ENCODE measurements around the gene SCYL1. TPM values are rescaled to one million over a fixed set of nuclear protein-coding genes. Genes with fewer than 3 reads are reported as not detected.

Gene SCYL1
- total RNA-seq, 2 donors from 2014 or later, result 55.0 to 62.3 TPM

- H3K9me3 ChIP-seq, result no peaks in the 10 kb centered on the region
- DNase-seq (peak; percentile 63 to 90 (median 78)), ATAC-seq (peak; percentile 9)
- intact Hi-C loops (cut with DNase I), result no loop called here
- H3K27me3 ChIP-seq, result no peaks in the 10 kb centered on the region
- H3K4me1 ChIP-seq, result peaks cover 86% of the 10 kb centered on the region
- H3K4me3 ChIP-seq, result no peak overlapping the region
- H3K36me3 ChIP-seq (replicated peaks in 1 of 2; ENCODE audit: insufficient read depth in 1 of 2, low read depth in 2 of 2), result no peaks in the 10 kb centered on the region
- peak in 2 of 3 donors; percentile 10 to 34 for TF ChIP-seq POLR2A (IDR thresholded peaks at IDR 0.05)
- no peak for TF ChIP-seq CTCF (IDR thresholded peaks at IDR 0.05)
- H3K27ac ChIP-seq, result peak overlapping the region; percentile 79 to 98 (median 92)
- WGBS, 2 donors, result 47 to 53% methylated on average over 12 of the region's 12 CpGs
These were observed 31.3 kb upstream of the SCYL1 start for GRCh38 chr11:65493367-65494176.

- no peak overlapping the region for H3K4me3 ChIP-seq
- peaks cover 56% of the 10 kb centered on the region for H3K4me1 ChIP-seq
- intact Hi-C loops (cut with DNase I), result no loop called here
- WGBS, 2 donors, result 32 to 37% methylated on average over 15 of the region's 15 CpGs
- H3K27me3 ChIP-seq, result no peaks in the 10 kb centered on the region
- ATAC-seq (no peak), DNase-seq (no peak)
- H3K9me3 ChIP-seq, result no peaks in the 10 kb centered on the region
- H3K27ac ChIP-seq, result peak overlapping the region; percentile 92 to 99 (median 98)
- H3K36me3 ChIP-seq (replicated peaks in 1 of 2; ENCODE audit: insufficient read depth in 1 of 2, low read depth in 2 of 2), result no peaks in the 10 kb centered on the region
- no peak for TF ChIP-seq CTCF (IDR thresholded peaks at IDR 0.05)
- TF ChIP-seq POLR2A (IDR thresholded peaks at IDR 0.05), result no peak
These were observed 28.4 kb upstream of the SCYL1 start for GRCh38 chr11:65496304-65497140.

- peaks cover 47% of the 10 kb centered on the region for H3K4me1 ChIP-seq
- peak overlapping the region; percentile 93 to 99 (median 98) for H3K27ac ChIP-seq
- WGBS, 2 donors, result 0% methylated on average over 25 to 61 of the region's 61 CpGs
- H3K4me3 ChIP-seq, result peak overlapping the region; percentile 12 to 25
- no peaks in the 10 kb centered on the region for H3K36me3 ChIP-seq (replicated peaks in 1 of 2; ENCODE audit: insufficient read depth in 1 of 2, low read depth in 2 of 2)
- H3K27me3 ChIP-seq, result no peaks in the 10 kb centered on the region
- DNase-seq, result peak; percentile 99
- peak; percentile 82 for ATAC-seq
- TF ChIP-seq CTCF (IDR thresholded peaks at IDR 0.05) (peak in 1 of 7 experiments; percentile 14), POLR2A (IDR thresholded peaks at IDR 0.05) (peak; percentile 93 to 96 (median 96))
- intact Hi-C loops (cut with DNase I), result no loop called here
- no peaks in the 10 kb centered on the region for H3K9me3 ChIP-seq
These were observed 27.5 kb upstream of the SCYL1 start for GRCh38 chr11:65497141-65498041.

- no peak for TF ChIP-seq CTCF (IDR thresholded peaks at IDR 0.05)
- no peak for TF ChIP-seq POLR2A (IDR thresholded peaks at IDR 0.05)
- H3K9me3 ChIP-seq, result no peaks in the 10 kb centered on the region
- DNase-seq, result peak; percentile 67 to 75 (median 71)
- 0 to 1% methylated on average over 17 to 24 of the region's 24 CpGs for WGBS, 2 donors
- intact Hi-C loops (cut with DNase I), result no loop called here
- peak; percentile 22 for ATAC-seq
- H3K4me3 ChIP-seq, result peak overlapping the region; percentile 12 to 25
- H3K36me3 ChIP-seq (replicated peaks in 1 of 2; ENCODE audit: insufficient read depth in 1 of 2, low read depth in 2 of 2), result peaks cover 0 to 4% of the 10 kb centered on the region in 2 donors
- no peaks in the 10 kb centered on the region for H3K27me3 ChIP-seq
- H3K4me1 ChIP-seq, result peaks cover 40% of the 10 kb centered on the region
- H3K27ac ChIP-seq, result peak overlapping the region; percentile 93 to 99 (median 98)
These were observed 26.7 kb upstream of the SCYL1 start for GRCh38 chr11:65498042-65498726.

All from body of pancreas (tissue), 4 donors.